ENCODE data around the gene LRMDA.

Gene LRMDA

GRCh38 chr10:75646916-75647315, 215.5 kb downstream of the LRMDA start:
- Histone ChIP-seq H3K18ac (ENCODE audit: low read depth in 1 of 2, low read length in 2 of 2) (no peak overlapping the region), H3K36me3 (ENCODE audit: control insufficient read depth in 1 of 2, insufficient read depth in 2 of 2, low read depth in 1 of 2, low read length in 2 of 2) (no peaks in the 10 kb centered on the region), H2BK12ac (ENCODE audit: low read length in 2 of 2) (no peak overlapping the region), H2AFZ (ENCODE audit: low read depth, low read length) (no peak overlapping the region), H4K91ac (ENCODE audit: low read length) (no peak overlapping the region), H3K4me2 (ENCODE audit: low read length, poor library complexity, severe bottlenecking) (no peak overlapping the region), H2BK5ac (ENCODE audit: low read depth, low read length, poor library complexity, severe bottlenecking) (no peak overlapping the region), H3K14ac (ENCODE audit: low read length in 2 of 2) (no peak overlapping the region), H3K4ac (ENCODE audit: low read depth in 1 of 2, low read length in 2 of 2) (no peak overlapping the region), H3K4me3 (ENCODE audit: insufficient read depth in 1 of 2, low read depth in 1 of 2, low read length in 2 of 2) (no peak overlapping the region), H4K8ac (ENCODE audit: low read length) (no peak overlapping the region), H3K4me1 (ENCODE audit: control insufficient read depth, insufficient read depth, low read depth, low read length) (no peaks in the 10 kb centered on the region), H3K9me3 (ENCODE audit: control insufficient read depth, low read length) (no peaks in the 10 kb centered on the region), H2BK15ac (ENCODE audit: low read depth, poor library complexity, severe bottlenecking) (no peak overlapping the region), H3K79me1 (replicated peaks; ENCODE audit: low read length, poor library complexity, severe bottlenecking) (no peaks in the 10 kb centered on the region), H3K9ac (ENCODE audit: low read length) (no peak overlapping the region), H3K23ac (ENCODE audit: low read length in 2 of 2) (no peak overlapping the region), H2BK120ac (ENCODE audit: low read depth, low read length) (no peak overlapping the region), H2AK5ac (ENCODE audit: low read length, severe bottlenecking) (no peak overlapping the region), H3K27me3 (ENCODE audit: control insufficient read depth in 1 of 2, insufficient read depth in 1 of 2, low read length in 2 of 2) (peaks cover 0 to 17% of the 10 kb centered on the region in 2 experiments), H3K27ac (ENCODE audit: low read length, poor library complexity, severe bottlenecking) (no peak overlapping the region)
- 77% methylated on average over 6 of the region's 6 CpGs for WGBS
- no peak for DNase-seq

GRCh38 chr10:75647675-75648074, 216.3 kb downstream of the LRMDA start:
- Histone ChIP-seq H3K27ac (ENCODE audit: low read length, poor library complexity, severe bottlenecking) (no peak overlapping the region), H3K14ac (ENCODE audit: low read length in 2 of 2) (no peak overlapping the region), H3K36me3 (ENCODE audit: control insufficient read depth in 1 of 2, insufficient read depth in 2 of 2, low read depth in 1 of 2, low read length in 2 of 2) (no peaks in the 10 kb centered on the region), H3K79me1 (replicated peaks; ENCODE audit: low read length, poor library complexity, severe bottlenecking) (no peaks in the 10 kb centered on the region), H3K4me2 (ENCODE audit: low read length, poor library complexity, severe bottlenecking) (no peak overlapping the region), H3K18ac (ENCODE audit: low read depth in 1 of 2, low read length in 2 of 2) (no peak overlapping the region), H3K27me3 (ENCODE audit: control insufficient read depth in 1 of 2, insufficient read depth in 1 of 2, low read length in 2 of 2) (peaks cover 0 to 10% of the 10 kb centered on the region in 2 experiments), H3K9me3 (ENCODE audit: control insufficient read depth, low read length) (no peaks in the 10 kb centered on the region), H2AFZ (ENCODE audit: low read depth, low read length) (no peak overlapping the region), H3K4me3 (ENCODE audit: insufficient read depth in 1 of 2, low read depth in 1 of 2, low read length in 2 of 2) (no peak overlapping the region), H3K4me1 (ENCODE audit: control insufficient read depth, insufficient read depth, low read depth, low read length) (no peaks in the 10 kb centered on the region), H3K23ac (ENCODE audit: low read length in 2 of 2) (no peak overlapping the region), H2BK120ac (ENCODE audit: low read depth, low read length) (no peak overlapping the region), H2BK12ac (ENCODE audit: low read length in 2 of 2) (no peak overlapping the region), H2AK5ac (ENCODE audit: low read length, severe bottlenecking) (no peak overlapping the region), H2BK5ac (ENCODE audit: low read depth, low read length, poor library complexity, severe bottlenecking) (no peak overlapping the region), H3K4ac (ENCODE audit: low read depth in 1 of 2, low read length in 2 of 2) (no peak overlapping the region), H4K91ac (ENCODE audit: low read length) (no peak overlapping the region), H2BK15ac (ENCODE audit: low read depth, poor library complexity, severe bottlenecking) (no peak overlapping the region), H3K9ac (ENCODE audit: low read length) (no peak overlapping the region), H4K8ac (ENCODE audit: low read length) (no peak overlapping the region)
- DNase-seq, result no peak
- WGBS, result 83% methylated on average over 1 of the region's 3 CpGs

- Histone ChIP-seq H4K8ac (ENCODE audit: low read length) (no peak overlapping the region), H3K79me1 (replicated peaks; ENCODE audit: low read length, poor library complexity, severe bottlenecking) (no peaks in the 10 kb centered on the region), H2BK12ac (ENCODE audit: low read length in 2 of 2) (no peak overlapping the region), H3K18ac (ENCODE audit: low read depth in 1 of 2, low read length in 2 of 2) (no peak overlapping the region), H3K4me2 (ENCODE audit: low read length, poor library complexity, severe bottlenecking) (no peak overlapping the region), H4K91ac (ENCODE audit: low read length) (no peak overlapping the region), H3K27ac (ENCODE audit: low read length, poor library complexity, severe bottlenecking) (no peak overlapping the region), H2AK5ac (ENCODE audit: low read length, severe bottlenecking) (no peak overlapping the region), H3K9me3 (ENCODE audit: control insufficient read depth, low read length) (no peaks in the 10 kb centered on the region), H2BK5ac (ENCODE audit: low read depth, low read length, poor library complexity, severe bottlenecking) (no peak overlapping the region), H3K36me3 (ENCODE audit: control insufficient read depth in 1 of 2, insufficient read depth in 2 of 2, low read depth in 1 of 2, low read length in 2 of 2) (no peaks in the 10 kb centered on the region), H2BK15ac (ENCODE audit: low read depth, poor library complexity, severe bottlenecking) (no peak overlapping the region), H3K4me1 (ENCODE audit: control insufficient read depth, insufficient read depth, low read depth, low read length) (no peaks in the 10 kb centered on the region), H2AFZ (ENCODE audit: low read depth, low read length) (no peak overlapping the region), H3K4ac (ENCODE audit: low read depth in 1 of 2, low read length in 2 of 2) (no peak overlapping the region), H2BK120ac (ENCODE audit: low read depth, low read length) (no peak overlapping the region), H3K4me3 (ENCODE audit: insufficient read depth in 1 of 2, low read depth in 1 of 2, low read length in 2 of 2) (no peak overlapping the region), H3K9ac (ENCODE audit: low read length) (no peak overlapping the region), H3K23ac (ENCODE audit: low read length in 2 of 2) (no peak overlapping the region), H3K14ac (ENCODE audit: low read length in 2 of 2) (no peak overlapping the region), H3K27me3 (ENCODE audit: control insufficient read depth in 1 of 2, insufficient read depth in 1 of 2, low read length in 2 of 2) (peaks cover 0 to 6% of the 10 kb centered on the region in 2 experiments)
- WGBS, result 71% methylated on average over 3 of the region's 3 CpGs
- no peak for DNase-seq
Observed at GRCh38 chr10:75648351-75648750, 216.9 kb downstream of the LRMDA start.

- H3K79me1 ChIP-seq (replicated peaks; ENCODE audit: low read length, poor library complexity, severe bottlenecking), result no peaks in the 10 kb centered on the region
- H3K27me3 ChIP-seq (ENCODE audit: control insufficient read depth in 1 of 2, insufficient read depth in 1 of 2, low read length in 2 of 2), result peaks cover 0 to 5% of the 10 kb centered on the region in 2 experiments
- H3K23ac ChIP-seq (ENCODE audit: low read length in 2 of 2), result no peak overlapping the region
- no peak overlapping the region for H2AK5ac ChIP-seq (ENCODE audit: low read length, severe bottlenecking)
- H3K4me2 ChIP-seq (ENCODE audit: low read length, poor library complexity, severe bottlenecking), result no peak overlapping the region
- H2AFZ ChIP-seq (ENCODE audit: low read depth, low read length), result no peak overlapping the region
- H2BK120ac ChIP-seq (ENCODE audit: low read depth, low read length), result no peak overlapping the region
- WGBS, result 100% methylated on average over 1 of the region's 2 CpGs
- H2BK12ac ChIP-seq (ENCODE audit: low read length in 2 of 2), result no peak overlapping the region
- no peak for DNase-seq
- no peak overlapping the region for H2BK15ac ChIP-seq (ENCODE audit: low read depth, poor library complexity, severe bottlenecking)
- H3K36me3 ChIP-seq (ENCODE audit: control insufficient read depth in 1 of 2, insufficient read depth in 2 of 2, low read depth in 1 of 2, low read length in 2 of 2), result no peaks in the 10 kb centered on the region
- H3K27ac ChIP-seq (ENCODE audit: low read length, poor library complexity, severe bottlenecking), result no peak overlapping the region
- H3K4me3 ChIP-seq (ENCODE audit: insufficient read depth in 1 of 2, low read depth in 1 of 2, low read length in 2 of 2), result no peak overlapping the region
- H3K4me1 ChIP-seq (ENCODE audit: control insufficient read depth, insufficient read depth, low read depth, low read length), result no peaks in the 10 kb centered on the region
- H3K4ac ChIP-seq (ENCODE audit: low read depth in 1 of 2, low read length in 2 of 2), result no peak overlapping the region
- H4K8ac ChIP-seq (ENCODE audit: low read length), result no peak overlapping the region
- H3K9ac ChIP-seq (ENCODE audit: low read length), result no peak overlapping the region
- no peak overlapping the region for H3K18ac ChIP-seq (ENCODE audit: low read depth in 1 of 2, low read length in 2 of 2)
- H3K14ac ChIP-seq (ENCODE audit: low read length in 2 of 2), result no peak overlapping the region
- H2BK5ac ChIP-seq (ENCODE audit: low read depth, low read length, poor library complexity, severe bottlenecking), result no peak overlapping the region
- no peaks in the 10 kb centered on the region for H3K9me3 ChIP-seq (ENCODE audit: control insufficient read depth, low read length)
- no peak overlapping the region for H4K91ac ChIP-seq (ENCODE audit: low read length)
Observed at GRCh38 chr10:75648854-75649253, 217.4 kb downstream of the LRMDA start.

Measured in mesenchymal stem cell (in vitro differentiated cells and primary cell).